Fibroblast of skin of abdomen (primary cell): ENCODE measurements around the gene SEPTIN5.

Experiments
- DNase-seq: peaks from one replicate; pipeline ENCODE4 v3.0.0-alpha.2; 2013

SEPTIN5 gene

GRCh38 chr22:19761725-19762567, 47.6 kb downstream of the SEPTIN5 start:
- peak; percentile 20 for DNase-seq

GRCh38 chr22:19762568-19763457, 48.5 kb downstream of the SEPTIN5 start:
- no peak for DNase-seq

- DNase-seq: no peak
Observed at GRCh38 chr22:19763458-19764298, 49.4 kb downstream of the SEPTIN5 start.

- DNase-seq: no peak
Observed at GRCh38 chr22:19764299-19764593, 49.9 kb downstream of the SEPTIN5 start.

GRCh38 chr22:19764636-19765476, 50.6 kb downstream of the SEPTIN5 start:
- no peak for DNase-seq

- DNase-seq: no peak
Observed at GRCh38 chr22:19765477-19766239, 51.4 kb downstream of the SEPTIN5 start.

GRCh38 chr22:19766240-19766510, 51.9 kb downstream of the SEPTIN5 start:
- no peak for DNase-seq

- no peak for DNase-seq
Observed at GRCh38 chr22:19766511-19767426, 52.5 kb downstream of the SEPTIN5 start.

- DNase-seq: no peak
Observed at GRCh38 chr22:19767427-19768341, 53.4 kb downstream of the SEPTIN5 start.

GRCh38 chr22:19769393-19769715, 55.1 kb downstream of the SEPTIN5 start:
- DNase-seq: no peak

- DNase-seq: no peak
Observed at GRCh38 chr22:19770349-19771220, 56.3 kb downstream of the SEPTIN5 start.

GRCh38 chr22:19772422-19772672, 58.0 kb downstream of the SEPTIN5 start:
- DNase-seq: no peak
